ENCODE results near the gene PTGER2. TPM values are rescaled to one million over a fixed set of nuclear protein-coding genes. Genes with fewer than 3 reads are reported as not detected.

The PTGER2 gene
- total and polyA plus RNA-seq, 11 donors = 0.15 to 4.1 (median 0.60) TPM

- H3K4me3 ChIP-seq = no peak overlapping the region
- peaks cover 0 to 20% (median 0%) of the 10 kb centered on the region in 9 donors for H3K27me3 ChIP-seq
- H3K9me3 ChIP-seq = no peaks in the 10 kb centered on the region
- intact Hi-C loops (cut with DNase I) = no loop called here
- ATAC-seq (no peak), DNase-seq (no peak)
- no peak overlapping the region for H3K27ac ChIP-seq
- WGBS, 4 donors = 69 to 86% (median 75%) methylated on average over 2 of the region's 2 CpGs
- H3K4me1 ChIP-seq = peaks cover 0 to 18% (median 2%) of the 10 kb centered on the region in 12 donors
- TF ChIP-seq POLR2A (IDR thresholded peaks at IDR 0.05) = no peak
- TF ChIP-seq CTCF (IDR thresholded peaks at IDR 0.05) = no peak
- no peaks in the 10 kb centered on the region for H3K36me3 ChIP-seq
Measured at GRCh38 chr14:52363041-52363704, 49.1 kb downstream of the PTGER2 start.

GRCh38 chr14:52363961-52364360 is 49.8 kb downstream of the PTGER2 start:
- DNase-seq = no peak
- ATAC-seq = no peak
- intact Hi-C loops (cut with DNase I) = no loop called here
- H3K27ac ChIP-seq = peak overlapping the region in 1 of 12 donors; percentile 9
- WGBS, 4 donors = 64 to 90% (median 73%) methylated on average over 1 of the region's 1 CpG
- H3K4me3 ChIP-seq = no peak overlapping the region
- H3K36me3 ChIP-seq = no peaks in the 10 kb centered on the region
- TF ChIP-seq CTCF (IDR thresholded peaks at IDR 0.05) (no peak), POLR2A (IDR thresholded peaks at IDR 0.05) (no peak)
- H3K4me1 ChIP-seq = peaks cover 0 to 18% (median 2%) of the 10 kb centered on the region in 12 donors
- peaks cover 0 to 18% (median 0%) of the 10 kb centered on the region in 9 donors for H3K27me3 ChIP-seq
- H3K9me3 ChIP-seq = no peaks in the 10 kb centered on the region

DNA sequence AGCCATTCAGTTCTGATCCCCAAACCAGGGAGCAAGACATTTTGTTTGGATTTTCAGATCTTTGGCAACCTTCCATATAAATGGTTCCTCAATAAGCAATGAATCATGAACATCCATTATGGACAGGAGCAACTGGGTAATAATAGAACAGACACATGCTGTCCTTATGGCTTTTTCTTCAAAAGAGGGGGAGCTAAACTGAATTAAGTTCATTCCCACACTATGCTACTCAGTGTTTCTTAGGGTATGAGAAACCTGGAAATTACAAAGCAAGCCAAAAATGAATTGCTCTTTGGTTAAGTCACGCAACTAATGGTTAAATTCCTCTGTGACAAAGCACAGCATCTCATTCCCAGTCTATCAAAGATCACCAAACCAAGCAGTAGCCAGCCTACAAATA is 51.0 kb downstream of the PTGER2 start:
- WGBS, 4 donors = 89 to 100% (median 96%) methylated on average over 1 of the region's 1 CpG
- Histone ChIP-seq H3K27me3 (peaks cover 0 to 12% (median 0%) of the 10 kb centered on the region in 9 donors), H3K36me3 (no peaks in the 10 kb centered on the region), H3K9me3 (no peaks in the 10 kb centered on the region), H3K4me1 (peaks cover 0 to 18% (median 3%) of the 10 kb centered on the region in 12 donors), H3K27ac (no peak overlapping the region), H3K4me3 (no peak overlapping the region)
- TF ChIP-seq CTCF (IDR thresholded peaks at IDR 0.05) = no peak
- TF ChIP-seq POLR2A (IDR thresholded peaks at IDR 0.05) = no peak
- no peak for DNase-seq
- ATAC-seq = no peak
- intact Hi-C loops (cut with DNase I) = no loop called here

DNA sequence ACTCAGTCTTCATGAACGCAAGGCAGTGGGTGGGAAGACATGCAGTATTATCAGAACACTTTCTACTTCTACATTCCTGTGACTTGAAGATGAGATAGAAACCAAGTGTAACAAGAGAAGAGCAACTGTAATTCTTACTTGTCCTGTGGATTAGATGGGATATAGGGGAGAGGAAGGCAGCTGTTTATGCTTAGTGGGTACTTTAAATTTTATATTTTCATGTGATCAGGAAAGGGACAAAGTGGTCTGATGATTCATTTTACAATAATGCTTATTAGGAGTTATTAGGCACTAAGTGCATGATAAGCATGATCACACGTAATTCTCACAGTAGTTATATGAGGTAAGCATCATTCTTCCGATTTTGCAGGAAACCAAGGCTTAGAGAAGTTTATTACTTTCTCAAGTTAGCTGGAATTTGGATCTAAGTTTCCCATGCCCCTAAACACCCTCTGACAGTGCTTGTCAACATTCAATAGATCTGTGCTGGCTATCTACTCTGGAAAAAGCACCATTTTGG is 52.7 kb downstream of the PTGER2 start:
- Histone ChIP-seq H3K4me3 (no peak overlapping the region), H3K9me3 (no peaks in the 10 kb centered on the region), H3K27ac (no peak overlapping the region), H3K36me3 (no peaks in the 10 kb centered on the region), H3K4me1 (peaks cover 0 to 13% (median 0%) of the 10 kb centered on the region in 12 donors), H3K27me3 (peaks cover 0 to 7% (median 0%) of the 10 kb centered on the region in 9 donors)
- ATAC-seq (no peak), DNase-seq (no peak)
- 53 to 76% (median 56%) methylated on average over 3 of the region's 3 CpGs for WGBS, 4 donors
- TF ChIP-seq POLR2A (IDR thresholded peaks at IDR 0.05) (no peak), CTCF (IDR thresholded peaks at IDR 0.05) (no peak)
- intact Hi-C loops (cut with DNase I) = no loop called here
